Astrocyte (in vitro differentiated cells and primary cell): Measurements from ENCODE around the gene OSBP2.

ENCODE experiments used
- CTCF ChIP-seq: IDR thresholded peaks from 2 replicates; pipeline ENCODE4 v1.5.1; 2011; ENCODE audit warnings: low read depth, mild to moderate bottlenecking, inconsistent platforms, low read length, moderate library complexity; ENCODE audit not compliant: insufficient read depth
- EZH2 ChIP-seq: IDR thresholded peaks from 2 replicates; pipeline ENCODE4 v1.6.1; 2012; ENCODE audit warnings: mild to moderate bottlenecking, low read length, inconsistent platforms; ENCODE audit not compliant: insufficient read depth

DNA sequence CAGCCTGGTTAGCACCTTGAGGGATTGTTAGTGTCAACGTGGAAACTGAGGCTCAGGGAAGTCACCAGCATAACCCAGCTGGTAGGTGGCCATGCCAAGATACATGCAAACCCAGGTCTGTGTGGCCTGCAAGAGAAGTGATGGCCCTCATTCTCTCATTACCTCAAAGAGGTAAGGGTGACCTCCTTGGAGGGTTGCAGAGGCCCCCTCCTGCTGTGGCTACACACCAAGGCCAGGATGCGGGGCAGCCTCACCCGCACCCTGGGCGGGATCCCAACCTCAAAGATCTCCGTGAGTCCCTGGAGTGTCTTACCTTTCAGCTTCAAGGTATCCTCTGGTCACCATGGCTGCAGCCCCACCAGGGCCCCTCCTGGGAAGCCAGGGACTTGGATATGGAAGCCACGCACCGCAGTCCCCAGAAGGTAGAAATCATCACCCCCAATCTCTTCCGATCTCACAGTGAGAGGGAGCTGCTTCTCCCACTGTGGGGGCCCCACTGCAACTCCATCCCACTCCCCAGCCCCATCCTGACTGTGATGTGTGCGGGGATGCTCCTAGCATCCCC, 178.5 kb downstream of the OSBP2 start:
- TF ChIP-seq CTCF (no peak), EZH2 (no peak)
